Measurements from ENCODE around the gene MAN1A2.

The MAN1A2 gene

DNA sequence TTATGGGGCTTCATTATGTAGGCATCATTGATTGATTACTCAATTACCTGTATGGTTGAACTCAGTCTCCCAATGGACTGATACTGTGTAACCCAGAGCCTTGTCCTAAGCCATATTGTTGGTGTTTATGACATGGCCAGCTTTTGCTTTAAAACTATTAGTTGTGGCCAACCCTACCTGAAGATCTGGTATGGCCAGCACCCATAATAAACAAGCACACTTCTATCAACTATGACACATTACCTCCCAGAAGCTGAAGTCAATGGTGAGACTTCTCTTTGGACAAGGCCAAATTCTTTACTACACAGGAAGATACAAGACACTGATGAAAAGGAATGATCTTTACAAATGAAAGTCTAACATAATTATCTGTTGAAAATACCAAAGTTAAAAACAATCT is 28.8 kb downstream of the MAN1A2 start:
- no peak overlapping the region for H3K18ac ChIP-seq (ENCODE audit: low read depth in 1 of 2, low read length in 2 of 2)
- H2BK120ac ChIP-seq (ENCODE audit: low read depth, low read length) = no peak overlapping the region
- no peaks in the 10 kb centered on the region for H3K4me1 ChIP-seq (ENCODE audit: control insufficient read depth, insufficient read depth, low read depth, low read length)
- H3K4me3 ChIP-seq (ENCODE audit: insufficient read depth in 1 of 2, low read depth in 1 of 2, low read length in 2 of 2) = no peak overlapping the region
- H3K4me2 ChIP-seq (ENCODE audit: low read length, poor library complexity, severe bottlenecking) = no peak overlapping the region
- no peak overlapping the region for H2BK5ac ChIP-seq (ENCODE audit: low read depth, low read length, poor library complexity, severe bottlenecking)
- H2AFZ ChIP-seq (ENCODE audit: low read depth, low read length) = no peak overlapping the region
- H2BK12ac ChIP-seq (ENCODE audit: low read length in 2 of 2) = no peak overlapping the region
- H3K23ac ChIP-seq (ENCODE audit: low read length in 2 of 2) = no peak overlapping the region
- DNase-seq = no peak
- peaks cover 16% of the 10 kb centered on the region for H3K79me1 ChIP-seq (replicated peaks; ENCODE audit: low read length, poor library complexity, severe bottlenecking)
- no peak overlapping the region for H4K91ac ChIP-seq (ENCODE audit: low read length)
- H3K27me3 ChIP-seq (ENCODE audit: control insufficient read depth in 1 of 2, insufficient read depth in 1 of 2, low read length in 2 of 2) = no peaks in the 10 kb centered on the region
- H3K4ac ChIP-seq (ENCODE audit: low read depth in 1 of 2, low read length in 2 of 2) = no peak overlapping the region
- H3K9ac ChIP-seq (ENCODE audit: low read length) = no peak overlapping the region
- H3K27ac ChIP-seq (ENCODE audit: low read length, poor library complexity, severe bottlenecking) = no peak overlapping the region
- H3K36me3 ChIP-seq (ENCODE audit: control insufficient read depth in 1 of 2, insufficient read depth in 2 of 2, low read depth in 1 of 2, low read length in 2 of 2) = no peaks in the 10 kb centered on the region
- no peak overlapping the region for H3K14ac ChIP-seq (ENCODE audit: low read length in 2 of 2)
- H2BK15ac ChIP-seq (ENCODE audit: low read depth, poor library complexity, severe bottlenecking) = no peak overlapping the region
- H2AK5ac ChIP-seq (ENCODE audit: low read length, severe bottlenecking) = no peak overlapping the region
- no peak overlapping the region for H4K8ac ChIP-seq (ENCODE audit: low read length)
- no peaks in the 10 kb centered on the region for H3K9me3 ChIP-seq (ENCODE audit: control insufficient read depth, low read length)

- Histone ChIP-seq H3K23ac (ENCODE audit: low read length in 2 of 2) (no peak overlapping the region), H3K27me3 (ENCODE audit: control insufficient read depth in 1 of 2, insufficient read depth in 1 of 2, low read length in 2 of 2) (no peaks in the 10 kb centered on the region), H3K4me2 (ENCODE audit: low read length, poor library complexity, severe bottlenecking) (no peak overlapping the region), H4K8ac (ENCODE audit: low read length) (no peak overlapping the region), H3K14ac (ENCODE audit: low read length in 2 of 2) (no peak overlapping the region), H3K9me3 (ENCODE audit: control insufficient read depth, low read length) (no peaks in the 10 kb centered on the region), H4K91ac (ENCODE audit: low read length) (no peak overlapping the region), H2BK12ac (ENCODE audit: low read length in 2 of 2) (no peak overlapping the region), H3K4ac (ENCODE audit: low read depth in 1 of 2, low read length in 2 of 2) (no peak overlapping the region), H2AFZ (ENCODE audit: low read depth, low read length) (no peak overlapping the region), H3K18ac (ENCODE audit: low read depth in 1 of 2, low read length in 2 of 2) (no peak overlapping the region), H3K79me1 (replicated peaks; ENCODE audit: low read length, poor library complexity, severe bottlenecking) (peaks cover 19% of the 10 kb centered on the region), H2BK15ac (ENCODE audit: low read depth, poor library complexity, severe bottlenecking) (no peak overlapping the region), H3K27ac (ENCODE audit: low read length, poor library complexity, severe bottlenecking) (no peak overlapping the region), H3K9ac (ENCODE audit: low read length) (no peak overlapping the region), H2AK5ac (ENCODE audit: low read length, severe bottlenecking) (no peak overlapping the region), H3K4me1 (ENCODE audit: control insufficient read depth, insufficient read depth, low read depth, low read length) (no peaks in the 10 kb centered on the region), H3K36me3 (ENCODE audit: control insufficient read depth in 1 of 2, insufficient read depth in 2 of 2, low read depth in 1 of 2, low read length in 2 of 2) (no peaks in the 10 kb centered on the region), H2BK5ac (ENCODE audit: low read depth, low read length, poor library complexity, severe bottlenecking) (no peak overlapping the region), H3K4me3 (ENCODE audit: insufficient read depth in 1 of 2, low read depth in 1 of 2, low read length in 2 of 2) (no peak overlapping the region), H2BK120ac (ENCODE audit: low read depth, low read length) (no peak overlapping the region)
- no peak for DNase-seq
These were observed 29.4 kb downstream of the MAN1A2 start for GRCh38 chr1:117396636-117397035.

DNA sequence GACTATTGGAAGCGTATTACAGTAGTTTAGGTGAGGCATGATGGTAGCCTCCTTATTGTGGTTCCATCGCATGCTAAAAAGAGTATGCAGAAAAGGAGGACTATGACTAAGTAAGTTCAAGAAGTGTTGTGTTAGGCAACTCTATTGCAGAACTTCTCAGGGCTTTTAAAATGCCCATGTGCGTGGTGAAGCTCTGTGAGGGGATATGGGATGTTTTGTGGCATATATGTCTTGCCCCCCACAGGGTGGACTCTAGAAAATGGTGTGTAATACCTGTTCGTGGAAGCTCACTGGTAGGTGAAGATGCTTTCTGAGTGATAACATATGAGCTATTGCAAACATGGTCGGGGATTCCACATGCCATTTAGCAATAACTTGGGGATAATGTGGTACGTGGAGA is 31.7 kb downstream of the MAN1A2 start:
- H3K4ac ChIP-seq (ENCODE audit: low read depth in 1 of 2, low read length in 2 of 2) = no peak overlapping the region

DNA sequence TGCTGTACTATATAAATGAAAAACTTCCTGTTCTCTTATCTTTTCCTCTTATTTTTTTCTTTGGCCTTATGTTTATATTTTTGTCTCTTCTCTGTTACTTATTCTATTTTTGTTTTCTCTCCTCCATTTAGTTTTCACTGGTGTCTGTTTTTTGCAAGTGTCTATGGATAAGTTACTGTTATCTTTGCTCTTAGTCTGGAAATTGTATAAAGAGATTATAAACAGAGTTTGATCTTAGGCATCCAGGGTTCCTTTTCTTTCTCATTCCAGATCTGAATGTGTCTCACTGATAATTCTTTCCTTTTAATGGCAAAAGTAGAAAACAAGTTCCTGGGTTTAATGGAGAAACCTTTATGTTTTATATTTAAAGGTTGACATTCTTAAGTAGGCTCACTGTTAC is 34.5 kb downstream of the MAN1A2 start:
- no peak overlapping the region for H2BK120ac ChIP-seq (ENCODE audit: low read depth, low read length)
- no peak overlapping the region for H4K91ac ChIP-seq (ENCODE audit: low read length)
- peak; percentile 4 for DNase-seq
- H3K4me2 ChIP-seq (ENCODE audit: low read length, poor library complexity, severe bottlenecking) = no peak overlapping the region
- no peak overlapping the region for H3K4ac ChIP-seq (ENCODE audit: low read depth in 1 of 2, low read length in 2 of 2)
- no peak overlapping the region for H3K23ac ChIP-seq (ENCODE audit: low read length in 2 of 2)
- H3K4me3 ChIP-seq (ENCODE audit: insufficient read depth in 1 of 2, low read depth in 1 of 2, low read length in 2 of 2) = no peak overlapping the region
- H3K4me1 ChIP-seq (ENCODE audit: control insufficient read depth, insufficient read depth, low read depth, low read length) = no peaks in the 10 kb centered on the region
- H2AFZ ChIP-seq (ENCODE audit: low read depth, low read length) = no peak overlapping the region
- H3K9ac ChIP-seq (ENCODE audit: low read length) = no peak overlapping the region
- H2BK15ac ChIP-seq (ENCODE audit: low read depth, poor library complexity, severe bottlenecking) = no peak overlapping the region
- H3K18ac ChIP-seq (ENCODE audit: low read depth in 1 of 2, low read length in 2 of 2) = no peak overlapping the region
- H3K27ac ChIP-seq (ENCODE audit: low read length, poor library complexity, severe bottlenecking) = no peak overlapping the region
- no peak overlapping the region for H2BK5ac ChIP-seq (ENCODE audit: low read depth, low read length, poor library complexity, severe bottlenecking)
- H3K14ac ChIP-seq (ENCODE audit: low read length in 2 of 2) = no peak overlapping the region
- no peak overlapping the region for H4K8ac ChIP-seq (ENCODE audit: low read length)
- H2BK12ac ChIP-seq (ENCODE audit: low read length in 2 of 2) = no peak overlapping the region
- H3K36me3 ChIP-seq (ENCODE audit: control insufficient read depth in 1 of 2, insufficient read depth in 2 of 2, low read depth in 1 of 2, low read length in 2 of 2) = peaks cover 0 to 16% of the 10 kb centered on the region in 2 experiments
- no peaks in the 10 kb centered on the region for H3K27me3 ChIP-seq (ENCODE audit: control insufficient read depth in 1 of 2, insufficient read depth in 1 of 2, low read length in 2 of 2)
- H2AK5ac ChIP-seq (ENCODE audit: low read length, severe bottlenecking) = no peak overlapping the region
- no peaks in the 10 kb centered on the region for H3K9me3 ChIP-seq (ENCODE audit: control insufficient read depth, low read length)
- peaks cover 18% of the 10 kb centered on the region for H3K79me1 ChIP-seq (replicated peaks; ENCODE audit: low read length, poor library complexity, severe bottlenecking)

More for the DNA sequence above, 31.7 kb downstream of the MAN1A2 start:
- H3K4me3 ChIP-seq (ENCODE audit: insufficient read depth in 1 of 2, low read depth in 1 of 2, low read length in 2 of 2) = no peak overlapping the region
- H4K91ac ChIP-seq (ENCODE audit: low read length) = no peak overlapping the region
- H4K8ac ChIP-seq (ENCODE audit: low read length) = no peak overlapping the region
- H2BK120ac ChIP-seq (ENCODE audit: low read depth, low read length) = no peak overlapping the region
- no peak for DNase-seq
- peaks cover 0 to 8% of the 10 kb centered on the region in 2 experiments for H3K36me3 ChIP-seq (ENCODE audit: control insufficient read depth in 1 of 2, insufficient read depth in 2 of 2, low read depth in 1 of 2, low read length in 2 of 2)
- H3K4me2 ChIP-seq (ENCODE audit: low read length, poor library complexity, severe bottlenecking) = no peak overlapping the region
- no peaks in the 10 kb centered on the region for H3K27me3 ChIP-seq (ENCODE audit: control insufficient read depth in 1 of 2, insufficient read depth in 1 of 2, low read length in 2 of 2)
- no peak overlapping the region for H2AFZ ChIP-seq (ENCODE audit: low read depth, low read length)
- no peaks in the 10 kb centered on the region for H3K9me3 ChIP-seq (ENCODE audit: control insufficient read depth, low read length)
- no peak overlapping the region for H3K23ac ChIP-seq (ENCODE audit: low read length in 2 of 2)
- peaks cover 19% of the 10 kb centered on the region for H3K79me1 ChIP-seq (replicated peaks; ENCODE audit: low read length, poor library complexity, severe bottlenecking)
- H2AK5ac ChIP-seq (ENCODE audit: low read length, severe bottlenecking) = no peak overlapping the region
- no peak overlapping the region for H3K18ac ChIP-seq (ENCODE audit: low read depth in 1 of 2, low read length in 2 of 2)
- no peak overlapping the region for H2BK12ac ChIP-seq (ENCODE audit: low read length in 2 of 2)
- no peak overlapping the region for H2BK15ac ChIP-seq (ENCODE audit: low read depth, poor library complexity, severe bottlenecking)
- no peaks in the 10 kb centered on the region for H3K4me1 ChIP-seq (ENCODE audit: control insufficient read depth, insufficient read depth, low read depth, low read length)
- H3K27ac ChIP-seq (ENCODE audit: low read length, poor library complexity, severe bottlenecking) = no peak overlapping the region
- no peak overlapping the region for H3K14ac ChIP-seq (ENCODE audit: low read length in 2 of 2)
- no peak overlapping the region for H2BK5ac ChIP-seq (ENCODE audit: low read depth, low read length, poor library complexity, severe bottlenecking)
- no peak overlapping the region for H3K9ac ChIP-seq (ENCODE audit: low read length)
- WGBS = 79% methylated on average over 5 of the region's 6 CpGs

Data from mesenchymal stem cell (in vitro differentiated cells and primary cell).